HG02884 (cell line): ENCODE results near the gene DHX36.

Experiments used
- ATAC-seq: cut with Tn5 transposase; IDR thresholded peaks from one replicate; pipeline ENCODE4 v1.9.1; 2021; ENCODE audit warnings: mild to moderate bottlenecking, moderate library complexity; ENCODE audit not compliant: unreplicated experiment

Gene DHX36

GRCh38 chr3:154227531-154227930 lies 96.8 kb downstream of the DHX36 start:
- ATAC-seq, result no peak

DNA sequence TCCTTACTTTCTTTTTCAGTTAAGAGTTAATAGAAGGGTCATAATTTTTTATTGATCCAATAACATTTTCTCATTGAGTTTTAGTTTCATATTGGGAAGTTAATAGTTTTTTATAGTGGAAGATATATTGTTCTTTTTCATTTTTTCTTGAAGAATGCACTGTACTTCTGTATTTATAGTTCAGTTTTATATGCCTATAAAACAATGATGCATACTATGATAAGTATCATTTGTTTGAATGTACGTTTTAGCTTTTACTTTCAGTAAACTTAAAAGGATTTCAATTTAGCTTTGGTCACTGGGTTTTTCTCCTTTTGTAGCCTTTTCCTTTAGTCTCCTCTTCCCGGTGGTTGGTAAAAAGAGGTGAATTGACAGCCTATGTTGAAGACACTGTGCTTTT lies 98.8 kb downstream of the DHX36 start:
- no peak for ATAC-seq

DNA sequence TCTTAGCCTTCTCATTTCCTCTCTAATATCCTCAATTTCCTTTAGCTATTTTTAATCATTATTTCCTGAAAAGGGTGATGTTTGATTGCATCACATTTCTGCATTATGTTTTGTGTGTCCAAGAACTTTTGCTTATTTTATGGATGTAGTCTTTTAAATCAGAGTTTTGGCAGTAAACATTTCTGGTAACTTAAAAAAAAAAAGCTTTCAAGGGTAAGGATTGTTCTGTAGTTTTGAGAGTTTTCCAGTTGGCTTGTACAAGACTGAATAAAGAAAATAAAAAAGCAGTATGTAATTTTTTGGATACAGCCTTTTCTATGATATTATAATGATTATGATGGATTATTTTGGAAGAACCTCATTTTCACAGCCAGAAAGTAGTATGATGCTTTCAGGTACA lies 99.4 kb downstream of the DHX36 start:
- ATAC-seq, result no peak

DNA sequence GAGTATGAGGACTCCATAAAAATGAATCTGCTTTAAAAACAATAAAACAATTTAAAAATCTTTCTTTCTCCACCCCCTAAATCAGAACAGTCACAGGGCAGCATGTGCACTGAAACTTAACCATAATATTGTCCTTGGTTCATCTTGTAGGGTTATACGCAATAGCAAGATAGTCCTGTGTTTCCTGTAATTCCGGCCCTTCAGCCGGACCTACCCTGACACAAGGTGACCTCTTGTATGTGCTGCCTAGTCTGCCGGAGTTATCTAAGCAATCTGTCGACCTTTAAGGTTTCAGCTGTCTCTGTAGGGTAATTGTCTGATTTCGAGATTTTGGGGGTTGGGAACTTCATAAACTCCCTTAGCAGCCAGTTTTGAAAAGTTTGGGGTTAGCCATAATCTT lies 99.9 kb downstream of the DHX36 start:
- ATAC-seq, result no peak

GRCh38 chr3:154223519-154223918 lies 100.8 kb downstream of the DHX36 start:
- ATAC-seq, result no peak
